Mesothelial cell of epicardium (in vitro differentiated cells): ENCODE measurements around the gene ING1. TPM values are rescaled to one million over a fixed set of nuclear protein-coding genes. Genes with fewer than 3 reads are reported as not detected.
"Not testable (repeated sequence)": the region's sequence is repeated elsewhere in the genome, so short reads cannot be mapped to it uniquely, and the experiment has no call there.

ENCODE experiments used
- DNase-seq, 2 experiments: peaks; one replicate each; pipeline ENCODE4 v3.0.0; 2021; ENCODE audit warnings: low spot score in 2 of 2; ENCODE audit not compliant: unreplicated experiment in 2 of 2
- H3K27ac Mint-ChIP-seq: 2 replicates; pipeline ENCODE4 v1.8.0; 2021; ENCODE audit warnings: mixed read lengths
- H3K27me3 Mint-ChIP-seq: 2 replicates; pipeline ENCODE4 v1.8.0; 2021; ENCODE audit warnings: low read depth, mixed read lengths
- H3K36me3 Mint-ChIP-seq: 2 replicates; pipeline ENCODE4 v1.8.0; 2021; ENCODE audit warnings: mixed read lengths
- H3K4me1 Mint-ChIP-seq: 2 replicates; pipeline ENCODE4 v1.8.0; 2021; ENCODE audit warnings: mixed read lengths
- H3K4me3 Mint-ChIP-seq: 2 replicates; pipeline ENCODE4 v1.8.0; 2021; ENCODE audit warnings: mild to moderate bottlenecking, moderate library complexity, mixed read lengths
- H3K9me3 Mint-ChIP-seq: 2 replicates; pipeline ENCODE4 v1.8.0; 2021; ENCODE audit warnings: mixed read lengths
- total RNA-seq: library from RNA; stranded (reverse); gene quantifications from 3 replicates; pipeline ENCODE4 v1.2.1, GENCODE V29; 2021
- TF ChIP-seq, protein P1 (sequence below): fragments of 200-600 bp; sonication (generic); IDR thresholded peaks from one replicate; pipeline ENCODE4 v1.5.0; 2021; ENCODE audit warnings: antibody characterized with exemption; ENCODE audit not compliant: unreplicated experiment

Gene ING1
- total RNA-seq, 1 donor from 2014 or later = 19.1 TPM

DNA sequence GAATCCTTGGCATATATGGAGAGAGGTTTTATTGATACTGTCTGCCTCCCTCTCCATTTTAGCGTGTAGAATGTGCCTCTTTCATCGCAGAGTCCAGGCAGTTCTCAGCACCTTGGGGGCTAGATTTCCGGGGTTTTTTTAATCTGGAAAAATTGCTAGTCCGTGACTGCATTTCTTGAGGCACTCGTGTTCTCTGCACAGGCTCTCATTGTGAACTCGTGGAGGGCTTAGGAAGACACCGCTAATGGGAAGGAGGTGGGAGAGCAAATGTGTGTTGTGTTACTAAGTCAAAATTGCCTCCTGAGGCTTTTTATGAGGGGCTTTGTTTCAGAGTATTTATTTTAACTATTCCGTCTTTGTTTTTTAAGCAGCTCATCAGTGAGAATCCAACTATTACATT is 10.1 kb downstream of the ING1 start:
- Mint-ChIP-seq H3K27ac (peak overlapping the region; percentile 73), H3K36me3 (peaks cover 13% of the 10 kb centered on the region), H3K4me3 (no peak overlapping the region), H3K27me3 (no peaks in the 10 kb centered on the region), H3K9me3 (no peaks in the 10 kb centered on the region), H3K4me1 (peaks cover 8% of the 10 kb centered on the region)
- DNase-seq = no peak
- TF ChIP-seq, protein P1, sequence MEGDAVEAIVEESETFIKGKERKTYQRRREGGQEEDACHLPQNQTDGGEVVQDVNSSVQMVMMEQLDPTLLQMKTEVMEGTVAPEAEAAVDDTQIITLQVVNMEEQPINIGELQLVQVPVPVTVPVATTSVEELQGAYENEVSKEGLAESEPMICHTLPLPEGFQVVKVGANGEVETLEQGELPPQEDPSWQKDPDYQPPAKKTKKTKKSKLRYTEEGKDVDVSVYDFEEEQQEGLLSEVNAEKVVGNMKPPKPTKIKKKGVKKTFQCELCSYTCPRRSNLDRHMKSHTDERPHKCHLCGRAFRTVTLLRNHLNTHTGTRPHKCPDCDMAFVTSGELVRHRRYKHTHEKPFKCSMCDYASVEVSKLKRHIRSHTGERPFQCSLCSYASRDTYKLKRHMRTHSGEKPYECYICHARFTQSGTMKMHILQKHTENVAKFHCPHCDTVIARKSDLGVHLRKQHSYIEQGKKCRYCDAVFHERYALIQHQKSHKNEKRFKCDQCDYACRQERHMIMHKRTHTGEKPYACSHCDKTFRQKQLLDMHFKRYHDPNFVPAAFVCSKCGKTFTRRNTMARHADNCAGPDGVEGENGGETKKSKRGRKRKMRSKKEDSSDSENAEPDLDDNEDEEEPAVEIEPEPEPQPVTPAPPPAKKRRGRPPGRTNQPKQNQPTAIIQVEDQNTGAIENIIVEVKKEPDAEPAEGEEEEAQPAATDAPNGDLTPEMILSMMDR = no peak

DNA sequence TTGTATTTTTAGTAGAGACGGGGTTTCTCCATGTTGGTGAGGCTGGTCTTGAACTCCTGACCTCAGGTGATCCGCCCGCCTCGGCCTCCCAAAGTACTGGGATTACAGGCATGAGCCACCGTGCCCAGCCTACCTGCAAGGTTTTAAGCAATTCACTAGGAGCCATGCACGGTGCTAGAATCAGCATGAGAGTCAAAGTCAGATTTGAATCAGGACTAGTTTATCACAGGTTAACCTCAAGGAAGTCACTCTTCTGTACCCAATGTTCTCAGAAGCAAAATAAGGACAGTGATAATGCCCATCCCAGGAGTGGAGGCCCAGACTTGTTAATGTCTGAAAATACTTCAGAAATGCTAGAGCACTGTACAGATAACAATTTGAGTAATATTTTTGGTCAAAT is 12.7 kb downstream of the ING1 start:
- not testable (repeated sequence) for DNase-seq, H3K27ac Mint-ChIP-seq, H3K36me3 Mint-ChIP-seq, H3K27me3 Mint-ChIP-seq, H3K4me3 Mint-ChIP-seq, H3K4me1 Mint-ChIP-seq, H3K9me3 Mint-ChIP-seq

DNA sequence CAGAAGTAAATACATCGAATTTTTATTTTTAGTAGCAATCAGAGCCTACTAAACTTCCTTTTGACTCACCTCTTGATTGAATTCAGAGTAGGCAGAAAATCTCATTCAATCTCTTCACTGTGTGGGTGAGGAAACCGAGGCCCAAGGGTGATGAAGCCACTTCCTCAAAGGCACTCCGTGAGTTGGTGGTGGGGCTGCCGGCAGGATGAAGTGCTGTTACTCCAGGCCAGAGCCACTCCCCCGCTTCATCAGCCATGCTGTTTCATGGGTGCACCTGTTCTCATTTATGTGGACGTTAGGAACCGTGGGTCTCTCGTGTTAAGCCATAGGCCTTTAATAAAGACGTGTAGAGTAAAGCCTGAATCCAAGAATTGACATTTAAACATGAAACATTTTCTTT is 13.2 kb downstream of the ING1 start:
- H3K27me3 Mint-ChIP-seq = no peaks in the 10 kb centered on the region
- TF ChIP-seq, protein P1 = no peak
- H3K36me3 Mint-ChIP-seq = peaks cover 6% of the 10 kb centered on the region

DNA sequence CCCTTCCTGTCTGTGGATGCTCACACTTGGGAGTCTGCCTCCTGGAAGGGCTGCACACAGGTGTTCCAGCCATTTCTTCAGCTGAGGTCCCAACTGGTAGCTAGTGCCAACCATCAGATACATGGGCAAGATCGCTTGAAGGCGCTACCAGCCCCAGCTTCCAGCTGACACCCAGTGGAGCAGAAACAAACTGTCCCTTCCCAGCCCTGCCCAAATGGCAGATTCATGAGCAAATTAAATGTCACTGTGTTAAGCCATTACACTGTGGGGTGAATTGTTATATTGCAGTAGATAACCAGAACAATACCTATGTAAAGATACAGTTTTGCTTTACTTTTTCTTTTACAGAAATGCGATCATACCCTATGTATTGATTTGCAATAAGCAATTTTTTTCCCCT is 17.6 kb downstream of the ING1 start:
- DNase-seq = no peak
- TF ChIP-seq, protein P1 = no peak
- Mint-ChIP-seq H3K9me3 (no peaks in the 10 kb centered on the region), H3K27ac (no peak overlapping the region), H3K4me3 (no peak overlapping the region), H3K4me1 (no peaks in the 10 kb centered on the region), H3K27me3 (no peaks in the 10 kb centered on the region), H3K36me3 (peaks cover 5% of the 10 kb centered on the region)

More for the DNA sequence above, 13.2 kb downstream of the ING1 start:
- H3K4me1 Mint-ChIP-seq = peaks cover 8% of the 10 kb centered on the region
- no peak for DNase-seq
- no peak overlapping the region for H3K4me3 Mint-ChIP-seq
- no peak overlapping the region for H3K27ac Mint-ChIP-seq
- H3K9me3 Mint-ChIP-seq = no peaks in the 10 kb centered on the region

DNA sequence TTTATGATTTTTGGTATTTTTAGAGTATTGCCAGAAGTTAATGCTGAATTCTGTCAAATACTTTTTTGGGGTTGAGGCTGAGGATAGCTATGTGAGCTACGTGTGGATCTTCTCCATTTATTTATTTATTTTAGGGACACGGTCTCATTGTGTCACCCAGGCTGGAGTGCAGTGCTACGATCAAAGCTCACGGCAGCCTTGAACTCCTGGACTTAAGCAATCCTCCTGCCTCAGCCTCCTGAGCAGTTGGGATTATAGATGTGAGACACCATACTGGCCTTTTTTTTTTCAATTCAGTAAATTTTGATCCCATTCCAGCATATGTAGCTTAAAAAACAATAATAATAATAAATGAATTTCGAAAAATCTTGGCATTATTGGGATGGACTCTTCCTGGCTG is 21.1 kb downstream of the ING1 start:
- TF ChIP-seq, protein P1 = no peak
- DNase-seq = no peak
- Mint-ChIP-seq H3K36me3 (peaks cover 1% of the 10 kb centered on the region), H3K9me3 (peaks cover 22% of the 10 kb centered on the region), H3K27ac (no peak overlapping the region), H3K4me1 (no peaks in the 10 kb centered on the region), H3K4me3 (no peak overlapping the region), H3K27me3 (no peaks in the 10 kb centered on the region)

DNA sequence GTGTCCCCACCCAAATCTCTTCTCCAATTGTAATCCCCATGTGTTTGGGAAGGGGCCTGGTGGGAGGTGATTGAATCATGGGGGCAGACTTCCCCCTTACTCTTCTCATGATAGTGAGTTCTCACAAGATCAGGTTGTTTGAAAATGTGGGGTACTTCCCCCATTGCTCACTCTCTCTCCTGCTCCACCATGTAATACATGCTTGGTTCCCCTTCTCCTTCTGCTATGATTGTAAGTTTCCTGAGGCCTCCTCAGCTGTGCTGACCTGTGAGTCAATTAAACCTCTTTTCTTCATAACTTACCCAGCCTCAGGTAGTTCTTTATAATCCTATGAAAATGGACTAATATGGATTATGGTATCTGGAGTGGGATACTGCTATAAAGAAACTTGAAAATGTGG is 24.1 kb downstream of the ING1 start:
- Mint-ChIP-seq H3K9me3 (peaks cover 27% of the 10 kb centered on the region), H3K27me3 (no peaks in the 10 kb centered on the region), H3K36me3 (peaks cover 1% of the 10 kb centered on the region), H3K4me1 (no peaks in the 10 kb centered on the region), H3K4me3 (no peak overlapping the region), H3K27ac (no peak overlapping the region)
- DNase-seq = no peak
- TF ChIP-seq, protein P1 = no peak
